ENCODE results near the gene FNTB. TPM values are rescaled to one million over a fixed set of nuclear protein-coding genes. Genes with fewer than 3 reads are reported as not detected.

The FNTB gene
- total and polyA plus RNA-seq, 2 donors (not counting 3 experiments of a cell fraction or from before 2014, with no cell fraction given), result 21.0 to 21.6 TPM

DNA sequence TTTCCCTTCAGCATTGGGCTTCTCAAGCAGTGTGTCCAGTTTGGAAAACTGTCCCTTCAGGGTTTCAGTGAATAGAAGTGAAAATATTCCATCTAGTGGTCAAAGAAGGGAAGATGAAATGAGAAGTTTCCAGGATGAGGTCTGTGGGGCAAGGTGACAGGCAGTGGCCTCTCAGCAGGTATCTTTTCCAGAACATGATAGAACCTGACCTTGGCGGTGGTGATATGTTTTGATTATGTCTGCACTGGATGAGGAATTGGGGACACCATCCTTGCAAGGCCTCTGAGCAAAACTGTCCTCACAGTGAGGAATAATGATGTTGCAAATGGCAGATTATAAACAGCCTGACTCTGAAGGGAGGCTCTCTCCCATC is 48.9 kb upstream of the FNTB start:
- ChIA-PET POLR2A (no interaction called here), CTCF (no interaction called here)
- intact Hi-C loops (cut with micrococcal nuclease), result no loop called here
- FAIRE-seq, result no peak
- H3K9me1 ChIP-seq (replicated peaks; ENCODE audit: control insufficient read depth, extremely low read depth, insufficient read depth, low read length), result no peaks in the 10 kb centered on the region
- no peaks in the 10 kb centered on the region for H3K9me3 ChIP-seq (replicated peaks; ENCODE audit: control insufficient read depth, insufficient read depth, low read length)
- dilution Hi-C loops (cut with MboI; ENCODE audit: extremely low pct_ligation_motif_present, low sequenced_read_pairs), result no loop called here
- BruUV-seq (replicated peaks), result no TSS peak
- H3K27me3 ChIP-seq (ENCODE audit: control insufficient read depth in 2 of 2, insufficient read depth in 2 of 2, low read length in 2 of 2), result no peaks in the 10 kb centered on the region
- H3K9ac ChIP-seq (replicated peaks; ENCODE audit: extremely low read depth, insufficient read depth, low read length), result no peak overlapping the region
- no peak overlapping the region for H2AFZ ChIP-seq (ENCODE audit: low read depth, low read length)
- DNase-seq (ENCODE audit: low read depth, low spot score), result peak; percentile 16
- no peak overlapping the region for H3K27ac ChIP-seq (ENCODE audit: insufficient read depth, low read depth, low read length)
- no peaks in the 10 kb centered on the region for H3K4me1 ChIP-seq (ENCODE audit: control insufficient read depth, extremely low read depth, insufficient read depth, low read length)
- peaks cover 0 to 2% of the 10 kb centered on the region in 2 experiments for H3K36me3 ChIP-seq (ENCODE audit: control insufficient read depth in 2 of 2, extremely low read depth in 1 of 2, insufficient read depth in 2 of 2, low read length in 2 of 2)
- no peaks in the 10 kb centered on the region for H4K20me1 ChIP-seq (replicated peaks; ENCODE audit: control insufficient read depth, extremely low read depth, insufficient read depth, low read length)
- H3K4me2 ChIP-seq (ENCODE audit: insufficient read depth, low read length), result no peak overlapping the region
- H3K4me3 ChIP-seq (replicated peaks in 1 of 3; ENCODE audit: insufficient read depth in 1 of 3, low read depth in 1 of 3, low read length in 3 of 3), result no peak overlapping the region
- TF ChIP-seq, protein P1, sequence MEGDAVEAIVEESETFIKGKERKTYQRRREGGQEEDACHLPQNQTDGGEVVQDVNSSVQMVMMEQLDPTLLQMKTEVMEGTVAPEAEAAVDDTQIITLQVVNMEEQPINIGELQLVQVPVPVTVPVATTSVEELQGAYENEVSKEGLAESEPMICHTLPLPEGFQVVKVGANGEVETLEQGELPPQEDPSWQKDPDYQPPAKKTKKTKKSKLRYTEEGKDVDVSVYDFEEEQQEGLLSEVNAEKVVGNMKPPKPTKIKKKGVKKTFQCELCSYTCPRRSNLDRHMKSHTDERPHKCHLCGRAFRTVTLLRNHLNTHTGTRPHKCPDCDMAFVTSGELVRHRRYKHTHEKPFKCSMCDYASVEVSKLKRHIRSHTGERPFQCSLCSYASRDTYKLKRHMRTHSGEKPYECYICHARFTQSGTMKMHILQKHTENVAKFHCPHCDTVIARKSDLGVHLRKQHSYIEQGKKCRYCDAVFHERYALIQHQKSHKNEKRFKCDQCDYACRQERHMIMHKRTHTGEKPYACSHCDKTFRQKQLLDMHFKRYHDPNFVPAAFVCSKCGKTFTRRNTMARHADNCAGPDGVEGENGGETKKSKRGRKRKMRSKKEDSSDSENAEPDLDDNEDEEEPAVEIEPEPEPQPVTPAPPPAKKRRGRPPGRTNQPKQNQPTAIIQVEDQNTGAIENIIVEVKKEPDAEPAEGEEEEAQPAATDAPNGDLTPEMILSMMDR (IDR thresholded peaks at IDR 0.05; ENCODE audit: extremely low read depth in 1 of 2, insufficient read depth in 1 of 2, low read depth in 1 of 2, low read length in 2 of 2), result no peak
- TF ChIP-seq EZH2 (IDR thresholded peaks at IDR 0.05; ENCODE audit: borderline replicate concordance, low read depth, low read length, severe bottlenecking) (no peak), JUN (IDR thresholded peaks at IDR 0.05; ENCODE audit: borderline replicate concordance, insufficient read depth, insufficient read length, low read depth) (no peak), MYC (IDR thresholded peaks at IDR 0.05; ENCODE audit: low read depth, low read length) (no peak), POLR2A (IDR thresholded peaks at IDR 0.05; ENCODE audit: low read depth, low read length) (no peak), FOS (IDR thresholded peaks at IDR 0.05; ENCODE audit: borderline replicate concordance, insufficient read depth, low read length) (no peak), GATA2 (IDR thresholded peaks at IDR 0.05; ENCODE audit: insufficient read depth, insufficient read length, low read depth, low read length) (no peak), POLR2AphosphoS5 (IDR thresholded peaks at IDR 0.05; ENCODE audit: insufficient read depth, low read depth, low read length) (no peak)
- TF ChIP-seq, protein P2, sequence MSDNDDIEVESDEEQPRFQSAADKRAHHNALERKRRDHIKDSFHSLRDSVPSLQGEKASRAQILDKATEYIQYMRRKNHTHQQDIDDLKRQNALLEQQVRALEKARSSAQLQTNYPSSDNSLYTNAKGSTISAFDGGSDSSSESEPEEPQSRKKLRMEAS (IDR thresholded peaks at IDR 0.05; ENCODE audit: insufficient read depth, insufficient read length), result no peak
- H3K79me2 ChIP-seq (ENCODE audit: control insufficient read depth, insufficient read depth, low read length), result no peaks in the 10 kb centered on the region

All from endothelial cell of umbilical vein (primary cell).